ENCODE data around the gene ALG8.

DNA sequence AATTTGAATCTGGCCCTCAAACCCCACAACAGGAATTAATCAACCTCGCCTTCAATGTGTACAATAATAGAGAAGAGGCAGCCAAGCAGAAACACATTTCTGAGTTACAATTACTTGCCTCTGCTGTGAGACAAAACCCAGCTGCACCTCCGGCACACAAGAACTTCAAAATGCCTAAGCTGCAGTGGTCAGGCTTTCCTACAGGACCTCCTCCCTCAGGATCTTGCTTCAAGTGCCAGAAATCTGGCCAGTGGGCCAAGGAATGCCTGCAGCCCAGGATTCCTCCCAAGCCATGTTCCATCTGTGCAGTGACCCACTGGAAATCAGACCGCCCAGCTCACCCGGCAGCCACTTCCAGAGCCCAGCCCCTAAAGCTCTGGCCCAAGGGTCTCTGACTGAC, 56.4 kb downstream of the ALG8 start:
- TF ChIP-seq EZH2phosphoT487 (IDR thresholded peaks at IDR 0.05; ENCODE audit: insufficient read depth, low read depth) (no peak), EZH2 (IDR thresholded peaks at IDR 0.05; ENCODE audit: insufficient read depth, poor library complexity, severe bottlenecking) (no peak)

Measured in GM23248 (cell line).